GM18517 (cell line): ENCODE results near the gene CSRP3.

Experiments used
- ATAC-seq: cut with Tn5 transposase; IDR thresholded peaks from one replicate; pipeline ENCODE4 v1.9.1; 2021; ENCODE audit warnings: mild to moderate bottlenecking, moderate library complexity; ENCODE audit not compliant: unreplicated experiment

Gene CSRP3

GRCh38 chr11:19226378-19227195, 24.8 kb upstream of the CSRP3 start:
- no peak for ATAC-seq

- no peak for ATAC-seq
These were observed 23.8 kb upstream of the CSRP3 start for GRCh38 chr11:19225581-19225980.

- no peak for ATAC-seq
These were observed 23.3 kb upstream of the CSRP3 start for GRCh38 chr11:19225123-19225522.

GRCh38 chr11:19220903-19221724, 19.3 kb upstream of the CSRP3 start:
- no peak for ATAC-seq

- ATAC-seq, result no peak
These were observed 17.1 kb upstream of the CSRP3 start for GRCh38 chr11:19218786-19219460.

GRCh38 chr11:19218216-19218615, 16.4 kb upstream of the CSRP3 start:
- no peak for ATAC-seq

GRCh38 chr11:19216709-19217374, 15.1 kb upstream of the CSRP3 start:
- ATAC-seq, result no peak

GRCh38 chr11:19216021-19216420, 14.2 kb upstream of the CSRP3 start:
- no peak for ATAC-seq

GRCh38 chr11:19209617-19210370, 8.0 kb upstream of the CSRP3 start:
- ATAC-seq, result no peak

GRCh38 chr11:19208959-19209546, 7.3 kb upstream of the CSRP3 start:
- ATAC-seq, result no peak

GRCh38 chr11:19208181-19208580, 6.4 kb upstream of the CSRP3 start:
- ATAC-seq, result no peak

- no peak for ATAC-seq
These were observed 3.1 kb upstream of the CSRP3 start for GRCh38 chr11:19204836-19205235.

- ATAC-seq, result no peak
These were observed 1.2 kb downstream of the CSRP3 start for GRCh38 chr11:19200410-19201201.

GRCh38 chr11:19199771-19200170, 2.0 kb downstream of the CSRP3 start:
- ATAC-seq, result no peak

GRCh38 chr11:19199048-19199447, 2.7 kb downstream of the CSRP3 start:
- no peak for ATAC-seq

- ATAC-seq, result no peak
These were observed 5.4 kb downstream of the CSRP3 start for GRCh38 chr11:19196432-19196831.

GRCh38 chr11:19194620-19195308, 7.0 kb downstream of the CSRP3 start:
- ATAC-seq, result no peak

- ATAC-seq, result no peak
These were observed 7.9 kb downstream of the CSRP3 start for GRCh38 chr11:19193916-19194315.
